A673 (cell line): ENCODE measurements around the gene PTCHD4. TPM values are rescaled to one million over a fixed set of nuclear protein-coding genes. Genes with fewer than 3 reads are reported as not detected.

Experiments
- BruUV-seq: library from RNA; stranded (reverse); fragments of 400-500 nt; replicated peaks from 2 replicates; lab custom pipeline; 2021; lab: Mats Ljungman, UMichigan
- CTCF ChIA-PET: fragments of 300-600 bp; sonication (Branson Sonifier 250); formaldehyde crosslinking; loops from one replicate; lab custom pipeline; 2022; ENCODE audit warnings: antibody characterized with exemption; lab: Charles Lee
- POLR2A ChIA-PET: fragments of 300-600 bp; sonication (Branson Sonifier 250); formaldehyde crosslinking; loops from one replicate; lab custom pipeline; 2022; ENCODE audit warnings: antibody characterized with exemption; ENCODE audit not compliant: low non-redundant PET; lab: Charles Lee
- DNase-seq: peaks from one replicate; pipeline ENCODE4 v3.0.0-alpha.2; 2015; ENCODE audit warnings: low spot score
- H3K27ac ChIP-seq: fragments of 200-600 bp; sonication (generic); 2 replicates; pipeline ENCODE4 v1.5.1; 2016; ENCODE audit warnings: mixed run types, low read depth, mild to moderate bottlenecking, mixed read lengths, antibody characterized with exemption, low read length; ENCODE audit not compliant: poor library complexity, severe bottlenecking
- H3K27me3 ChIP-seq: fragments of 200-600 bp; sonication (generic); replicated peaks from 2 replicates; pipeline ENCODE4 v1.6.1; 2017; ENCODE audit warnings: mixed run types, low read depth, mild to moderate bottlenecking, mixed read lengths, antibody characterized with exemption, low read length; ENCODE audit not compliant: insufficient read depth, poor library complexity
- H3K36me3 ChIP-seq: fragments of 200-600 bp; sonication (generic); 2 replicates; pipeline ENCODE4 v1.6.1; 2016; ENCODE audit warnings: mixed run types, mild to moderate bottlenecking, mixed read lengths, antibody characterized with exemption, low read length; ENCODE audit not compliant: insufficient read depth, poor library complexity, severe bottlenecking
- H3K4me1 ChIP-seq: fragments of 200-600 bp; sonication (generic); 2 replicates; pipeline ENCODE4 v1.6.1; 2017; ENCODE audit warnings: mixed run types, mild to moderate bottlenecking, mixed read lengths, antibody characterized with exemption, low read length; ENCODE audit not compliant: insufficient read depth, poor library complexity, severe bottlenecking
- H3K4me3 ChIP-seq: fragments of 200-600 bp; sonication (generic); 2 replicates; pipeline ENCODE4 v1.5.1; 2016; ENCODE audit warnings: low read depth, mixed run types, mild to moderate bottlenecking, mixed read lengths, low read length; ENCODE audit not compliant: poor library complexity, severe bottlenecking
- H3K9me3 ChIP-seq: fragments of 200-600 bp; sonication (generic); 2 replicates; pipeline ENCODE4 v1.6.1; 2016; ENCODE audit warnings: mixed run types, low read depth, mild to moderate bottlenecking, mixed read lengths, antibody characterized with exemption, low read length; ENCODE audit not compliant: poor library complexity, severe bottlenecking
- EZH2 ChIP-seq: fragments of 200-600 bp; sonication (generic); IDR thresholded peaks from 2 replicates; pipeline ENCODE4 v1.6.1; 2017; ENCODE audit warnings: borderline replicate concordance, low read depth, mild to moderate bottlenecking, mixed read lengths, antibody characterized with exemption, low read length; ENCODE audit not compliant: poor library complexity, severe bottlenecking
- intact Hi-C: fragments of 100-400 bp; cut with micrococcal nuclease; formaldehyde crosslinking; loops from one replicate; pipeline ENCODE4 v1.10.0; 2022; ENCODE audit not compliant: unreplicated experiment
- total RNA-seq: library from RNA; stranded (reverse); gene quantifications from 2 replicates; pipeline ENCODE4 v1.2.3, GENCODE V29; 2021
- TF ChIP-seq, protein P1 (sequence below): fragments of 300-800, 200-600 bp; sonication (generic); conservative IDR thresholded peaks from 2 replicates; pipeline ENCODE4 v1.5.1; 2017; ENCODE audit warnings: low read depth, mild to moderate bottlenecking, antibody characterized with exemption, low read length, moderate library complexity, mixed read lengths

PTCHD4 gene
- total RNA-seq, 1 experiment from 2014 or later = 0.17 TPM

DNA sequence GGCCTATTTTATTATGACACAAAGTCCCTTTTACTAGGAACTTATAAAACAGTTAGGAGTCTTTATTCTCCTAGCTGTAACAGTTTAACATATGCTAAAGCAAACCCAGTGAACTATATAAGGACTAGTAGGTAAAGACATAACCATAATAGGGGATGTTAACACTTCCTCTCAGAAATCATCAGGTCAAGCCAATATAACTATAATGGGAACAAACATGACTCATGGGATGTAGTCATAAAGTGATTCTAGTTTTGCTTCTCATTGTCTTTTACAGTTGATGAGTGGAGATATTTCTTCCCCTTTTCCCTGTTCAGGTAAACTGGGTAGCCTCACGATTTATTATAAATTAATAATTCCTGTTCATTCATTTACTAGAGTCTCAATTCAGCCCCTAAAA lies 9.7 kb downstream of the PTCHD4 start:
- Histone ChIP-seq H3K36me3 (no peaks in the 10 kb centered on the region), H3K4me3 (no peak overlapping the region), H3K4me1 (no peaks in the 10 kb centered on the region), H3K9me3 (no peaks in the 10 kb centered on the region), H3K27me3 (peaks cover 14% of the 10 kb centered on the region), H3K27ac (no peak overlapping the region)
- CTCF ChIA-PET = no interaction called here
- POLR2A ChIA-PET = no interaction called here
- intact Hi-C loops = no loop called here
- TF ChIP-seq EZH2 = no peak
- TF ChIP-seq, protein P1, sequence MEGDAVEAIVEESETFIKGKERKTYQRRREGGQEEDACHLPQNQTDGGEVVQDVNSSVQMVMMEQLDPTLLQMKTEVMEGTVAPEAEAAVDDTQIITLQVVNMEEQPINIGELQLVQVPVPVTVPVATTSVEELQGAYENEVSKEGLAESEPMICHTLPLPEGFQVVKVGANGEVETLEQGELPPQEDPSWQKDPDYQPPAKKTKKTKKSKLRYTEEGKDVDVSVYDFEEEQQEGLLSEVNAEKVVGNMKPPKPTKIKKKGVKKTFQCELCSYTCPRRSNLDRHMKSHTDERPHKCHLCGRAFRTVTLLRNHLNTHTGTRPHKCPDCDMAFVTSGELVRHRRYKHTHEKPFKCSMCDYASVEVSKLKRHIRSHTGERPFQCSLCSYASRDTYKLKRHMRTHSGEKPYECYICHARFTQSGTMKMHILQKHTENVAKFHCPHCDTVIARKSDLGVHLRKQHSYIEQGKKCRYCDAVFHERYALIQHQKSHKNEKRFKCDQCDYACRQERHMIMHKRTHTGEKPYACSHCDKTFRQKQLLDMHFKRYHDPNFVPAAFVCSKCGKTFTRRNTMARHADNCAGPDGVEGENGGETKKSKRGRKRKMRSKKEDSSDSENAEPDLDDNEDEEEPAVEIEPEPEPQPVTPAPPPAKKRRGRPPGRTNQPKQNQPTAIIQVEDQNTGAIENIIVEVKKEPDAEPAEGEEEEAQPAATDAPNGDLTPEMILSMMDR = no peak
- no peak for DNase-seq
- BruUV-seq = no TSS peak

DNA sequence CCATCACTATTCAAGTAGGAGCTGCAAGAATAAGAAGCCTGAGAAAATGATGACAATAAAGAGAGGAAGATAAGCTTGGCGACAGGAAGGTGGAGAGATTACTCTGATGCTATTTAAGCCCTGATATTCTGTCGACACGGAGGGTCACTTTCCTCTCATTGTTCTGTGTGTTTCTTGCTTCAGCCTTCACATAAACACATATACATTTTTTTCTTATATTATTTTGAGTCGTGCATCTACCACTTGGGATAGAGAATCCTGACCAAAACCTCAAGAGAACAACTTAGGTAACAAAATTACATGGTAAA lies 10.5 kb downstream of the PTCHD4 start:
- H3K4me3 ChIP-seq = no peak overlapping the region

DNA sequence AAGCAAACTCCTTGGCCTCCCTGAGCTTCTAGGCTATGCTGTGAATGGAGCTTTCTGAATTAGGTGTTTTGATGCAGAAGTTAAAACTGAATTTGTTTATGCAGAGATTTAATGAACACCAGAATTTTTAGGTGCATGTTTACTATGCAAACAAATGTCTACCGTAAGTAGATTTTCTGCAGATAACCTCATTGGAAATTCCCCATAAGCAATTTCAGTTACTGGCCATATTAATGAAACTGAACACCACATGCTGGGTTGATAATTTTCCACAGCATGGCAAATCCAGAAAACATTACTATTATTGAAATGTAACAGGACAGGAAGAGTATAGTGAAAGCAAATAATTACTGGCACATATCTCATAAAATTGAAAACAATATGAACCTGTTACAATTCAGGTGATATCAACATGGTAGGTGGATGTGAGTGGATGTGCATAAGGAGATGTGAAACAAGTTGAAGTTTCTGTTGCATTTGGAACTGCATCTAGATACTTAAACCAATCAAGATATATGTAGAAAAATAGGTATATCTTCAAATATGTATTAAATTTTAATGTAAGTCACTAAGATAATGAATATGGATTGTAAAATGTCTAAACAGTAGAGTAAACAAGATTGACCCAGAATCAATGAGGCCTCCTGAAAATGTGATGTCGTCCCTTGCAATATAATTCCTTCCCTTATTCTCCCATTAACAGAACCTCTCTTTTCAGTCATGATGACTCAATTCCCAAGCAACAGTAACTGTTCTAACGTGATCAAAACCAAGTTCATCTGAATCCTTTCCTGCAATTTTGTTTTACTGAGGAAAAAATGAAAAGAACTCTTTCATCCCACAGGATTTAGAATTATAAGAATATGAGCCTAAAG lies 11.0 kb downstream of the PTCHD4 start:
- H3K27ac ChIP-seq = no peak overlapping the region
- intact Hi-C loops = no loop called here

More for the DNA sequence above, 10.5 kb downstream of the PTCHD4 start:
- BruUV-seq = no TSS peak
- TF ChIP-seq EZH2 = no peak
- TF ChIP-seq, protein P1 = no peak
- Histone ChIP-seq H3K36me3 (no peaks in the 10 kb centered on the region), H3K27me3 (peaks cover 14% of the 10 kb centered on the region), H3K9me3 (no peaks in the 10 kb centered on the region), H3K4me1 (no peaks in the 10 kb centered on the region), H3K27ac (no peak overlapping the region)
- DNase-seq = no peak
- ChIA-PET POLR2A (no interaction called here), CTCF (no interaction called here)
- intact Hi-C loops = no loop called here

More for the DNA sequence above, 11.0 kb downstream of the PTCHD4 start:
- Histone ChIP-seq H3K4me3 (no peak overlapping the region), H3K27me3 (peaks cover 14% of the 10 kb centered on the region), H3K36me3 (no peaks in the 10 kb centered on the region), H3K4me1 (no peaks in the 10 kb centered on the region), H3K9me3 (no peaks in the 10 kb centered on the region)
- CTCF ChIA-PET = no interaction called here
- POLR2A ChIA-PET = interaction anchor here (0.7 kb wide), 1 partner anchor 356 kb away, joined by 3 read pairs; no protein-coding TSS in a partner anchor
- no peak for TF ChIP-seq EZH2
- TF ChIP-seq, protein P1 = no peak
- DNase-seq = no peak
- no TSS peak for BruUV-seq
